NCI-H460 (cell line): ENCODE results near the gene EPS8L1. TPM values are rescaled to one million over a fixed set of nuclear protein-coding genes. Genes with fewer than 3 reads are reported as not detected.

Experiments
- DNase-seq: peaks from one replicate; pipeline ENCODE4 v3.0.0-alpha.2; 2016; ENCODE audit warnings: low read depth; ENCODE audit errors: extremely low read depth
- total RNA-seq: library from RNA; depleted of rRNA; stranded (reverse); fragments of >200 nt; shearing (Covaris generic); gene quantifications from 2 replicates; pipeline ENCODE4 v1.2.3, GENCODE V29; 2014

EPS8L1 gene
- total RNA-seq, 1 experiment from 2014 or later = 3.9 TPM

DNA sequence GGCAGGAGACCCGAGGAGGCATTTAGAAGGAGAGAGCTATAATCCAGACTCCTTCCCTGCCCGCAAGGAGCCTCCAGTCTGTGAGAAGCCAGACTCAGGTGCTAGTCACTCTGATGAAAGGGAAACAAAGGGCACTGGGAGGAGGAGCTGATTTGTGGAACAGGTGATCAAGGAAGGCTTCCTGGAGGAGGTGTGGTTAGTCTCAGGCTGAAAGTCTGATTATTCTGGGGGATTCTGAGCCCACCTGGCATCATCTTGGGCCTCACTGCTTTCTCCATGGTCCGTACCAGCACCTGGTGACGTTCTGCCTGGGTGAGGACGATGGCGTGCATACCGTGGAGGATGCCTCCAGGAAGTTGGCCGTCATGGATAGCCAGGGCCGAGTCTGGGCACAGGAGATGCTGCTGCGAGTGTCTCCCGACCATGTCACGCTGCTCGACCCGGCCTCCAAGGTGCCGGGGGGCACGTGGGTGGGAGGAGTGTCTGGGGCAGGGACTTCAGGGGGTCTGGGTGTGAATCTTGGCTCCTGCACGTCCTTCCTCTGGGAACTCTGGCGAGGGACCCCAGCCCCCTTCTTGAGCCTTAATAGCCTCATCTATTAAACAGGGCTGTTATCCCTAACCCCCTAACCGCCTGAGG, 3.9 kb downstream of the EPS8L1 start:
- DNase-seq = no peak

DNA sequence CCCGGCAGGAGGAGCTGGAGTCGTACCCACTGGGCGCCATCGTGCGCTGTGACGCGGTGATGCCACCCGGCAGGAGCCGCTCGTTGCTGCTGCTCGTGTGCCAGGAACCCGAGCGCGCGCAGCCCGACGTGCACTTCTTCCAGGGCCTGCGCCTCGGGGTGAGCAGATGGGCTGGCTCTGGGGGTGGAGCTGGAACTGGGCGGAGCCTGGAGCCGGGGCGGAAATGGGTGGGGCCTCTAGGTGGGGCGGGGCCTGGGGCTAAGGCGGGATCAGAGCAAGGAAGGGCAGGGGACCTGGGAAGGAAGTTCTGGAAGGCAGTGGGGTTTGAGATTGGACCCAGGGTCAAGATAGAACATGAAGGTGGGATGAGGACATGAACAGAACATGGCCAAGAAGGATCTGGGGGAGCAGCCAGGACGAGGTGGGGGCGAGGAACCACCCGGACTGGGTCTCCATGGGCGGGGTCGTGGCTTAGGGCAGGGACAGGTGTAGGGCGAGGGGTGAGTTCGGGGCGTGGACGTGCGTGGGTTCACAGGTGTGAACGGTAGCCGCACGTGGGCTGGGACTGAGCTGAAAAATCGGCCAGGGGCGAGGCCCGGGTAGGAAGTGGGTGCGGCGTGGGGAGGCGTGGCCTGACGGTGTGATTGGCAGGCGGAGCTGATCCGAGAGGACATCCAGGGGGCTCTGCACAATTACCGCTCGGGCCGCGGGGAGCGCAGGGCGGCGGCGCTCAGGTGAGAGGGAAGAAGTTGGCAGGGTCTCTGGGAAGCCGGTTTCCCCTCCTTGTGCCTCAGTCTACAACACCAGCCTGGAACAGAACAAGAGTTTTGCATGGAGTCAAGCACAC, 4.7 kb downstream of the EPS8L1 start:
- DNase-seq = peak; percentile 83

DNA sequence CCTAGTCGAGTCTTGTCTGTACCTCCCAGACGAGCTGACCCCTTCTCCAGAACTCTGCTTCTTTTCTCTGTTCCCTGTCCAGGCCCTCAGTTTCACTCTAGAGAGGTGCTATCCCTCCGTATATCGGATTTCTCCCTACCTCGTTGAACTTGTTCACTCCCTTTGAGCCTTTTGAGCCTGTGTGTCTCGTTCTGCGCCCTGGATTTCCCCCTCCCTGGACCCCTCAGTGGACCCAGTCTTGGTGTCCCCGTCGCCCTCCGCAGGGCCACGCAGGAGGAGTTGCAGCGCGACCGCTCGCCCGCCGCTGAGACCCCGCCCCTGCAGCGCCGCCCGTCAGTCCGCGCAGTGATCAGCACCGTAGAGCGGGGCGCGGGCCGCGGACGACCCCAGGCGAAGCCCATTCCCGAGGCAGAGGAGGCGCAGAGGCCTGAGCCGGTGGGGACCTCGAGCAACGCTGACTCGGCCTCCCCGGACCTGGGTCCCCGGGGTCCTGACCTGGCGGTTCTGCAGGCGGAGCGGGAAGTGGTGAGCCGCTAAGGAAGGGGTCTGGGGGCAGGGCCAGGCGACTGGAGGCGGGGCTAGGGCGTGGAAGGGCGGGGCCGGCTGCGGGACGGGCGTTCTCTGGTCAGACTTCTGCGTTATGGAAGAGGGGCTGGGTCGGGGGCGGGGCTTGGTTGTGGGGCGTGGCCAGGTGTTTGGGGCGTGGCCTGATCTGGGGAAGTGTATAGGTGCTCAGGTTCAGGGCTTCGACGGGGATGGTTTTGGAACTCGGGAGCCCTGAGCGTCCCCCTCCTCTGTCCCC, 5.5 kb downstream of the EPS8L1 start:
- peak; percentile 67 for DNase-seq

DNA sequence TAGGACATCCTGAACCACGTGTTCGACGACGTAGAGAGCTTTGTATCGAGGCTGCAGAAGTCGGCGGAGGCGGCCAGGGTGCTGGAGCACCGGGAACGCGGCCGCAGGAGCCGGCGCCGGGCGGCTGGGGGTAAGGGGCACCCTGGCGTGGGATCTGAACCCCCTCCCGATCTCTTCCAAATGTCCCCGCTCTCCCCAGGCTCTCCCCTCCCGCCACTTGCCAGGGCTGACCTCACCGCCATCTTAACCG, 6.0 kb downstream of the EPS8L1 start:
- no peak for DNase-seq

DNA sequence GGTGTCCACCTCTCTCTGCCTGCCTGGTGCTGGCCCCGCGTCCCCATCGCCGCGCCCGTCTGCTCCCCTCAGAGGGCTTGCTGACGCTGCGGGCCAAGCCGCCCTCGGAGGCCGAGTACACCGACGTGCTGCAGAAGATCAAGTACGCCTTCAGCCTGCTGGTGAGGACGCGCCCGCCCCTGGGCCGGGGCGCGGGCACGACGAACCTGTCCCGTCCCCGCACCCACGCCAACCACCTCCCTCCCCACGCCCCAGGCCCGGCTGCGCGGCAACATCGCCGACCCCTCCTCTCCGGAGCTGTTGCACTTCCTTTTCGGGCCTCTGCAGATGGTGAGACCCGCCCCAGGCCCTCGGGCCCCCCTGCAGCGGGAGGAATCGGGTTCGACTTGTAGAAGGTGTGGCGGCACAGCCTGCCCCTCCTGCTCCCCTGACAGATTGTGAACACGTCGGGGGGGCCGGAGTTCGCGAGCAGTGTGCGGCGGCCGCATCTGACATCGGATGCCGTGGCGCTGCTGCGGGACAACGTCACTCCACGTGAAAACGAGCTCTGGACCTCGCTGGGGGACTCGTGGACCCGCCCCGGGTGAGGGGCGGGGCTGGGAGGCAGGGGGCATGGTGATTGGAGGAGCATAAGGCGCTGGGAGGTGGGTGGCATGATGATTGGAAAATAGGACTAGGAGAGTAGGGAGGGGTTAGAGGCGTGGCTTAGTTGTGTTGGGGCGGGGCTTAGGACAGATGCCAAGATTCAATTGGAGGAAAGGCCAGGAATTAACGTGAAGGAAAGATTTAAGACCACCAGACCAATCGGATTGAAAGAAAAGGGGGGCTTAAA, 6.6 kb downstream of the EPS8L1 start:
- no peak for DNase-seq

DNA sequence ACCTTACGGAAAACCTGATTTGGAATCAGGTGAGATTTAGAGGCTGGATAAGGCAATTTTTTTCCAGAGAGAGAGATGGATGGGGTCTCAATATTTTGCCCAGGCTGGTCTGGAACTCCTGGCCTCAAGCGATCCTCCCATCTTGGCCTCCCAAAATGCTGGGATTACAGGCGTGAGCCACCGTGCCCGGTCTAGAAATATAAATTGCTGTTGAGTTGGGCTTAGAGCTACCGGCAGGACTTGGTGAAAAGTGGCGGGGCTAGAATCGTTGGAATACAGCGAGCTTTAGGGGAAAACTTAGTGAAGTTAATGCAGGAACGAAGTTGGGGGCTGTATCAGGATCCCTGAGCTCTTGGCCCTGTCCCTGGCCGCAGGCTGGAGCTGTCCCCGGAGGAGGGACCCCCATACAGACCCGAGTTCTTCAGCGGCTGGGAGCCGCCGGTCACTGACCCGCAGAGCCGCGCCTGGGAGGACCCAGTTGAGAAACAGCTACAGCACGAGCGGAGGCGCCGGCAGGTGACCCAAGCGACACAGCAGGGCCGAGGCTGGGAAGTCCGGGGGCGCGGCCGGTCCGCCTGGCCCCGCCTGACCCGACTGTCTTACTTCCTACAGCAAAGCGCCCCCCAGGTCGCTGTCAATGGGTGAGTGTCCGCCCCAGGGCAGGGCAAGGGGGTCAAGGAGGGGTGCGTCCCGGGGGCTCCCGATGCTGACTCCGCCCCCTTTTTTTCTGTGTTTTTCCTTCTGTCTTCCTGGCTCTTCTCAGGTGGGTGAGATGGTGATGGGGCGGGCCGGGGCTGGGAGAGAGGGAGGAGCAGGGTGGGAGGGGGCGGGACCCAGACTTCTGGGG, 7.6 kb downstream of the EPS8L1 start:
- no peak for DNase-seq

DNA sequence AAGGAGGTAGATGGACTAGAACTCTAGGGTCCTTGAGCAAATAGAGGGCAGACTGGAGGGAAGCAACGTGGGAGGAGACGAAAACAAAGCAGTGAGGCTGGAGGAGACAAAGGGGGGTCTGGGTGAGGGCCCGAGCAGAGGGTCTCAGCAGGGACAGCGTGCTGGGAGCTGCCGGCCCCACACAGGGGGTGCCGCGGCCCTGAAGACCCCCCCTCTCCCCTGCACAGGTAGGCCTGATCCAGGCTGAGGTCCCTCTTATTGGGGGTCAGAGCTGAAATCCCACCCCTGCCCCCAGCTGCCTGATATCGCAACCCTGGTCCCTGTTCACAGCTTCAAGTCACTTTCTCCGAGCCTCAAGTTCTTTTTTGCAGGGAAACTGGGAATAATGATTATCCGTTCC, 8.7 kb downstream of the EPS8L1 start:
- DNase-seq = no peak

DNA sequence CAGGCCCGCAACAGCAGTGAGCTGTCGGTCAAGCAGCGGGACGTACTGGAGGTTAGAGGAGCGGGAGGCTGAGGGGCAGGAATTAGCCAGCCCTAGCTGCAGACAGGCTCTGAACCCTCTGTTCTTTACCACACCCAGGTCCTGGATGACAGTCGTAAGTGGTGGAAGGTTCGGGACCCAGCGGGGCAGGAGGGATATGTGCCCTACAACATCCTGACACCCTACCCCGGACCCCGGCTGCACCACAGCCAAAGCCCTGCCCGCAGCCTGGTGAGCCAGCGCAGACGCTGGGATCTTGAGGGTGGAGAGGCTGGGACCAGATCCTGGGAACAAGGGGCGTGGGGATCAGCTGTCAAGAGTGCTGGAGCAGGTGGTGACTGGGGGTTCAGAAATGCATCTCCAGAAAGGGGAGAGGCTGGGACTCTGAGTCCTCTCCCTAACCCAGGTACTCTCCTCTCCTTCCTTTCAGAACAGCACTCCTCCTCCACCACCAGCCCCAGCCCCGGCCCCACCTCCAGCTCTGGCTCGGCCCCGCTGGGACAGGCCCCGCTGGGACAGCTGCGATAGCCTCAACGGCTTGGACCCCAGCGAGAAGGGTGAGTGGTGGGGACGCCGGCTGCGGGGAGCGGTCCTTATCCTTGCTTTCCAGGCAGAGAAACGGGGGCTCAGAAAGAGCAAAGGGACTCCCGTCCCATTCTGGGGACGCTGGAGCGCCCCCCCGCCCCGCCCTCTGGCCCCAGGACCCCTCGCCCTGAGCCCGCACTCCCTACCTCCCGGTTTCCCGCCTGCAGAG, 10.4 kb downstream of the EPS8L1 start:
- DNase-seq = no peak

DNA sequence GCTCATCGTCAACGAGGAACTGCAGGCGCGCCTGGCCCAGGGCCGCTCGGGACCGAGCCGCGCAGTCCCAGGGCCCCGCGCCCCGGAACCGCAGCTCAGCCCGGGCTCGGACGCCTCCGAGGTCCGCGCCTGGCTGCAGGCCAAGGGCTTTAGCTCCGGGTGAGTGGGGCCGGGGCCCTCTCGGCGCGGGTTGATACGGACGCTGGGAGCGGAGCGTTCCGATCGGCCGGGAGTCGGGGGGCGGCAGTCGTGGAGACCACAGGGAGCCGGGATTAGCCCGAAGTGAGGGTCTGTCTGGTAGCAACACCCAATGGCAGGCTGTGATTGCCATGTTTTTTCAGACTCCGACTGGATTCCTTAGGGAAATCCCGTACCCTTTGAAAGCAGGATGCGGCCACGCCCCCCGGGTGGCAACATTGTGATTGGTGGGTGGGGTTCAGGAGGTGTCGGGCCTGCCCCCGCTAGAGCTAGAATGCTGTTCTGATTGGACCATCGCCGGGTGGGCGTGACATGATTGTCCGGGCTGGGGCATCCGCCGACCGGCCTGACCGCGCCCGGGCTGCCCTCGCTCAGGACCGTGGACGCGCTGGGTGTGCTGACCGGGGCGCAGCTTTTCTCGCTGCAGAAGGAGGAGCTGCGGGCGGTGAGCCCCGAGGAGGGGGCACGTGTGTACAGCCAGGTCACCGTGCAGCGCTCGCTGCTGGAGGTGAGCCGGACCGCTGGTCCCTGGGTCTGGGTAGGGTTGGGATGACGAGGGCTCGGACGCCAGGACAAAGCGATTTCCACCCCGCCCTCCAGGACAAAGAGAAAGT, 11.3 kb downstream of the EPS8L1 start:
- peak; percentile 90 for DNase-seq

DNA sequence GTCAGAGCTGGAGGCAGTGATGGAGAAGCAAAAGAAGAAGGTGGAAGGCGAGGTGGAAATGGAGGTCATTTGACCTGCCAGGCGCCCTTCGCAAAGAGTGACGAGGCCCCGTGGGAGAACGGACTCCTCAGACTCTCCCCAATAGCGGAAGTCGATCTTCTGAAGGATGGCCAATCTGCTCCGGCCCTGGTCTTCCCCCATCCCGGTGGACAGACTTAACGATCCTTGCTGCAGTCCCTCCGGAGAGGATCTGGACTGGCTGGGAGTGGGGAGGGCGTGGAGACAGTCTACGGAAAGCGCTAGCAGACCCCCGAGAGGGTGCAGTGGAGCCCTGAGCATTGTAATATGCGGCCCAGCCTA, 11.9 kb downstream of the EPS8L1 start:
- no peak for DNase-seq

DNA sequence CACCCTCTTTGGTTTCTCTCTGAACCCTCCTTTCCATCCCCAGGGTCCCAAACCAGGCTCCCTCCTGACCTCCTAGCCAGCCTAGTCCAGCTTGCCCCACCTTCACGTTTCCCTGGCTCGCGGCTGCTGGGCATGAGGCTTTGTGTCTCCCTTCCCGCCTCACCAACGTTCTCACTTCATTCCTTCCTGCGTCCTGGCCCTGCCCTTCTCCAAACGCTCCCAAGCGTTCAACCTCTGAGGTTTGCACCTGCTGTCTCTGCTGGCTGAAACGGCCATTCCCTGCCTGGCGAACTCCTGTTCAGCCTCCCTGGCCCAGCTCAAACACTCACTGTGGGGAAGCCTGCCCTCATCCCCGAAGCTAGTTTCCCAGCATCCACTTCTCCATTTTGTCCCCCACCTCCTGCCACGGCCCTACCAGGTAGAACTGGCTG, 12.4 kb downstream of the EPS8L1 start:
- no peak for DNase-seq

DNA sequence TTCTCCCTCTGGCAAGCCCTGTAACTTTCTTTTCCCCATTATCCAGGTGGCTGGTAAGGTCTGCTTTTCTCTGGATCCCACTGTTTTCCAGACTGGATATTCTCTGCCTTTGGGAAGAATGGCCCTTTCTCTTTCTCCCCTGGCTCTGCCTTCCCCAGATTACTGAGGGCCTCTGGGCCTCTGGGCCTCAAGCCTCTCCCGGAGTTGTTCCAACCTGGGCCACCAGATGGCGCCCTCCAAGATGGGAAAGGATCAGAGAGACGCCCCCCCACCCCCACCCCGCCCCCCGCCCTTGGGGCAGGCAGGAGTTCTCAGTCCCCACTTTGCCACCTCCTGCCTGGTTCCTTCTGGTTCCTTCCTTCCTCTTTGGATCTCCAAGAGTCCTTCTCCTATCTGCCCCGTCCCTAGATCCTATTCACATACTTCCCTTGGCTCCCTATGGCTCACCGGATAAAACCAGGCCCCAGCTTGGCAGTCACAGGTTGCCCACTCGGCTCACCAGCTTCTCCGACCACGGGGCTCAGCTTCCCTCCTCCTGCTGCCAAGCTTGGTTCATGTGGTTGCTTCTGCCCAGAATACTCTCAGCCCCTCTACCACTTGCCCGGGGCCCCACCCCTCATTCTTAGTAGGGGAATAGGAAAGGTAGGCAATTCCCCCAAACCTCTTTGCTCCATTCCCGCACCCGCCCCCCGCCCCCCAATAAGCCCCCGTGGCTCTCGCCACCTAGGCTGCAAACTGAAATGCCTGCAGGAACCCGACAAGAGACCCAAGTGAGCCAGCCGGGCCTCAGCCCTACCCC, 13.1 kb downstream of the EPS8L1 start:
- peak; percentile 75 for DNase-seq

DNA sequence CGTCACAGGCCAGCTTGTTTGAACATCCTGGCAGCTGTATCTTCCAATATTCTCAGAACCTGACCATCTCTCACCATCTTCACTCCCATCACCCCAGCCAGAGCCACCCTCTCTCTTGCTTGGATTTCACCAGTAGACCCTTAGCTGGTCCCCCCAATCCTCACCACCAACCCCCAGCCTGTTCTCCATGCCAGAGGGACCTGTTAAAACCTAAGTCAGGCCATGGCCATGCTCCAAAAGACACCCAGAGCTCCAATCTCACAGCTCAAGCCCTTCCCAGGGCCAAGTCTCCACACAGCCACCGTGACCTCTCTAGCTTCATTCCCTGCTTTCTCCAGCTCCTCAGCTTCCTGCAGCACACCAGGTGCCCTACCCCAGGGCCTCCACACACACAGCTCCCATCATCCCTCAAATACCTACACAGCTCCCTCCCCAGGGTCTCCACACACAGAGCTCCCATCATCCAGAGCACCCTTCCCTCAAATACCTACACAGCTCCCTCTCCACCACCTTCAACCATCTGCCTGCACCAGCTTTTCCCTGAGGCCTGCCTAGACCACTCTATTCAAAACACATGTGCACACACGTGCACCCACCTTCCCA, 13.8 kb downstream of the EPS8L1 start:
- DNase-seq = no peak

DNA sequence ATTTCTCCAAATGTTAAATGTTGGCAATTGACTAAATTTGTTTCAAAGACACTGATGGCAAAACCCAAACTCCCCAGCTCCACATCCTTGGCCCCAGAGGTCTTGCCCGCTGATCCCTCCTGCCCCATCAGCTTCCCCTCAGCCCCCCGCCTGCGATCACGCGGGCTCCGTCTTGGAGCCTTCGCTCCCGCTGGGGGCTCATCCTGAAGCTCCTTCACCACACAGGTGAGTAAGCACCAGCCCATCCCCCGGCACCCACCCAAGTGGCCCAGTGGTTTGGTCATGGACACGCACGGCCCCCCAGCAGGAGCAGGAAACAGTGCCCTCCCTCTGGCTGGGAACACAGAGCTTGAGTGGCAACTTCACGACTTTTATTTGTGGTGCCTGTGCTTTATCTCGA, 14.9 kb downstream of the EPS8L1 start:
- no peak for DNase-seq

DNA sequence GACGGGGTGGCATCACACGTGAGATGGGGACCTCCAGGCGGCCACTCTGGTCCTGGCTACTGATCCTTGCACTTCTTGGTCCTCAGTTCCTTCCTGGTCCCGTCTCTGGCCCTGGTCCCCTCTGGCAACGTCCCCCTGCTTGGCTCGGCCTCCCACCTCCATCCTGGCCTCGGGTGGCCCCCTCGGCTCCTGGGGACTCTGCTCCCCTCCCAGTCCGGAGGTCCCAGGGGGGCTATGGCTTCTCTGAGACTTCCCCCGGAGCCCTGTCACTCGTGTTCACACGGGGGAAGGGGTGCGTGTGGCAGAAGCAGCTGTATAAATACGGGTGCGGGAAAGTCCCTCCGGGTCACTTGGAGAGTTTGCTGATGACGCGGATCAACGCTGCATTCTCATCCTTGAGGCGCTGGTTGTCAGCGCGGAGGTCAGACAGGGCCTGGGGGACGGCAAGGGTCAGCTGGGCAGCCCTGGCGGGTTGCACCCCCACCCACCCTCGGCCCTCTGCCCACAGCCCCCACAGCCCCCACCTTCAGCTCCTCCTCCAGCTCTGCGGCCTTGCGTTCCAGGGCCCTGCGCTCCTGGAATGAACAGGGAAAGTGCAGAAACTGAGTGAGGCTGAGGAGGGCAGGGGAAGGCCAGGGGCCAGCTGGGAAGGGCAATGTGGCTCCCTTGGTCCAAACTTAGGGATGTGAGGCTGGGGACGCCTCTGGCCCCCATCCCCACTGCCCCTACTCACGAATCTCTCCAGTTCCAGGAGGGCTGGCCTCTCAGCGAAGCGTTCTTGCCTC, 15.6 kb downstream of the EPS8L1 start:
- DNase-seq = no peak

DNA sequence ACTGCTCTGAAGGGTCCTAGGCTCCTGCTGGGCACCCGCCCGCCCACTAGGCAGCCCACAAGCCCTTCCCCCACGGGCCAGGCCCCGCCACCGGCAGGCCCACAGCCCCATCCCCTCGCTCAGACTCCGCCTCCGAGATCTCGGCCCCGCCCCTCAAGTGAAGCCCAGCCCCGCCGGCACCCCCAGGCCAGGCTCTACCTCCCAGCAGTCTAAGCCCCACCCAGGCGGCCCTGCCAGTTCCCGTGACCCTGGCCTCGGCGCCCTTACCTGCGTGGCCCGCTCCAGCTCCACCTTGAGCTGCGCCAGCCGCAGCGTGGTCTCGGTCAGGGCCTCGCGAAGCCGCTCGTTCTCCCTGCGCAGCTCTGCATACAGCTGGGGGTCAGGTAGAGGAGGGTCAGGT, 16.3 kb downstream of the EPS8L1 start:
- DNase-seq = no peak
